ENCODE data around the gene OXCT1. TPM values are rescaled to one million over a fixed set of nuclear protein-coding genes. Genes with fewer than 3 reads are reported as not detected.

The OXCT1 gene
- total and polyA plus RNA-seq, 2 of the 8 experiments (the other 6 are each of a cell fraction or from before 2014, with no cell fraction given): 10.1 to 28.2 TPM

GRCh38 chr5:41763574-41763973, 106.7 kb downstream of the OXCT1 start:
- no peaks in the 10 kb centered on the region for H3K4me1 ChIP-seq (replicated peaks in 1 of 4; ENCODE audit: control insufficient read depth in 3 of 4, insufficient read depth in 4 of 4, low read length in 3 of 4)
- no peak overlapping the region for H3K18ac ChIP-seq (ENCODE audit: extremely low read depth, low read length)
- no peak overlapping the region for H3K4me2 ChIP-seq (ENCODE audit: insufficient read depth in 1 of 2, low read depth in 2 of 2, low read length in 2 of 2)
- H4K20me1 ChIP-seq (replicated peaks in 1 of 2; ENCODE audit: control insufficient read depth in 1 of 2, insufficient read depth in 2 of 2, low read length in 2 of 2): no peaks in the 10 kb centered on the region
- no peak overlapping the region for H2BK12ac ChIP-seq (ENCODE audit: low read depth, low read length)
- no peak for FAIRE-seq
- H3K4ac ChIP-seq (replicated peaks; ENCODE audit: insufficient read length, low read depth, low read length): no peak overlapping the region
- no peak overlapping the region for H4K8ac ChIP-seq (ENCODE audit: extremely low read depth, insufficient read depth, low read length)
- no peak for DNase-seq (ENCODE audit: low read depth in 1 of 2, low spot score in 2 of 2)
- H3K23me2 ChIP-seq (ENCODE audit: low read depth, low read length): no peaks in the 10 kb centered on the region
- H3K9ac ChIP-seq (replicated peaks in 1 of 4; ENCODE audit: extremely low read depth in 1 of 4, low read depth in 3 of 4, low read length in 3 of 4): no peak overlapping the region
- H4K91ac ChIP-seq (replicated peaks; ENCODE audit: insufficient read length, low read length): no peak overlapping the region
- H3K27ac ChIP-seq (ENCODE audit: low read depth, low read length): no peak overlapping the region
- no peak overlapping the region for H3K4me3 ChIP-seq (ENCODE audit: extremely low read depth in 1 of 4, insufficient read depth in 2 of 4, low read depth in 3 of 4, low read length in 4 of 4)
- no peak overlapping the region for H3K14ac ChIP-seq (ENCODE audit: insufficient read length)
- H3K27me3 ChIP-seq (replicated peaks in 1 of 4; ENCODE audit: control insufficient read depth in 3 of 4, extremely low read depth in 1 of 4, insufficient read depth in 3 of 4, low read length in 3 of 4): no peaks in the 10 kb centered on the region
- H3K79me1 ChIP-seq (ENCODE audit: low read depth, low read length): no peaks in the 10 kb centered on the region
- POLR2A ChIA-PET (ENCODE audit: partially characterized antibody): no interaction called here
- H3K56ac ChIP-seq (replicated peaks; ENCODE audit: insufficient read length, low read depth, low read length): no peak overlapping the region
- H4K5ac ChIP-seq (ENCODE audit: insufficient read length, low read depth, low read length): no peak overlapping the region
- H3K36me3 ChIP-seq (ENCODE audit: control insufficient read depth in 2 of 4, insufficient read depth in 4 of 4, low read length in 3 of 4): peaks cover 0 to 3% (median 0%) of the 10 kb centered on the region in 4 experiments; a peak in 1 of 8 replicates
- H3K79me2 ChIP-seq (ENCODE audit: control insufficient read depth in 1 of 2, insufficient read depth in 2 of 2, low read length in 2 of 2): no peaks in the 10 kb centered on the region
- no peak overlapping the region for H2AK5ac ChIP-seq (ENCODE audit: low read depth, low read length)
- H3K9me3 ChIP-seq (ENCODE audit: insufficient read depth in 2 of 2, low read depth in 1 of 2, low read length in 1 of 2): no peaks in the 10 kb centered on the region
- no peak overlapping the region for H2BK5ac ChIP-seq (ENCODE audit: low read depth, low read length)
- WGBS, 2 experiments (ENCODE audit: extremely low coverage in 1 of 2, insufficient coverage in 1 of 2, insufficient read length in 1 of 2, insufficient replicate concordance in 2 of 2, low coverage in 1 of 2, low lambda C conversion rate in 2 of 2, missing lambda C conversion rate in 1 of 2): 88% methylated on average over 2 of the region's 2 CpGs; no CpG with 5 or more reads in 1 of the 2 experiments
- CTCF ChIA-PET (ENCODE audit: partially characterized antibody): interaction anchor here (1.0 kb wide), 1 partner anchor 10 kb away, joined by 3 read pairs; no protein-coding TSS in a partner anchor
- H3K23ac ChIP-seq (ENCODE audit: insufficient read length): no peak overlapping the region
- no peak overlapping the region for H2BK120ac ChIP-seq (replicated peaks; ENCODE audit: low read depth, low read length)
- no peak overlapping the region for H2BK15ac ChIP-seq (ENCODE audit: low read length)
- no peak overlapping the region for H2BK20ac ChIP-seq (ENCODE audit: low read length)
- H2AFZ ChIP-seq (ENCODE audit: low read length): no peak overlapping the region
- TF ChIP-seq CBX8 (IDR thresholded peaks at IDR 0.05; ENCODE audit: borderline replicate concordance, low read depth, low read length): no peak
- no peak for TF ChIP-seq TBP (IDR thresholded peaks at IDR 0.05; ENCODE audit: low read depth, low read length)
- TF ChIP-seq CHD1 (IDR thresholded peaks at IDR 0.05; ENCODE audit: low read depth, low read length): no peak

All from H1 (cell line).